SK-N-SH (cell line): Measurements from ENCODE around the gene POLDIP3. TPM values are rescaled to one million over a fixed set of nuclear protein-coding genes. Genes with fewer than 3 reads are reported as not detected.

Source experiments
- CTCF ChIA-PET: fragments of 300-600, 350-600 bp; formaldehyde crosslinking; extraction: SDS; loops from one replicate; lab custom pipeline; 2021; lab: Yijun Ruan, JAX
- POLR2A ChIA-PET: fragments of 350-600 bp; sonication (Branson Sonifier 250); formaldehyde crosslinking; extraction: SDS; loops from one replicate; lab custom pipeline; 2020; ENCODE audit warnings: antibody characterized with exemption, inconsistent platforms; lab: Yijun Ruan, JAX
- DNase-seq: peaks from one replicate; pipeline ENCODE4 v3.0.0; 2012
- H2AFZ ChIP-seq: fragments of 200-600 bp; sonication (generic); 2 replicates; pipeline ENCODE4 v1.8.1; 2016; ENCODE audit warnings: antibody characterized with exemption, mild to moderate bottlenecking, low read depth
- H3F3A ChIP-seq: fragments of 200-600 bp; sonication (generic); replicated peaks from 2 replicates; pipeline ENCODE3; 2016; ENCODE audit warnings: antibody characterized with exemption, mild to moderate bottlenecking; ENCODE audit not compliant: insufficient read depth
- H3K27ac ChIP-seq, 2 experiments: fragments of 200-500 bp in 1 of 2; fragments of 200-600 bp in 1 of 2; sonication (Bioruptor generic) in 1 of 2; sonication (generic), shearing (Covaris generic) in 1 of 2; 2 replicates each; pipeline versions ENCODE4 v1.5.1 to v1.6.1; 2014 to 2016; ENCODE audit warnings: low read depth in 2 of 2, inconsistent platforms in 1 of 2, low read length in 1 of 2, mild to moderate bottlenecking in 1 of 2, mixed read lengths in 1 of 2
- H3K27me3 ChIP-seq: fragments of 200-600 bp; sonication (generic), shearing (Covaris generic); 2 replicates; pipeline ENCODE4 v1.6.1; 2016; ENCODE audit warnings: mixed run types; ENCODE audit not compliant: insufficient read depth
- H3K36me3 ChIP-seq, 2 experiments: fragments of 200-500 bp in 1 of 2; fragments of 200-600 bp in 1 of 2; sonication (Bioruptor generic) in 1 of 2; sonication (generic) in 1 of 2; replicated peaks in 1 of 2; 2 replicates each; pipeline versions ENCODE3 to v1.5.1; 2014 to 2016; ENCODE audit warnings: low read length in 1 of 2, mild to moderate bottlenecking in 1 of 2; ENCODE audit not compliant: insufficient read depth in 2 of 2, control insufficient read depth in 1 of 2
- H3K4me1 ChIP-seq, 2 experiments: fragments of 200-500 bp in 1 of 2; fragments of 200-600 bp in 1 of 2; sonication (Bioruptor generic) in 1 of 2; sonication (generic), shearing (Covaris generic) in 1 of 2; 2 replicates each; pipeline versions ENCODE4 v1.5.1 to v1.6.1; 2014 to 2016; ENCODE audit warnings: low read depth in 1 of 2, low read length in 1 of 2, mixed run types in 1 of 2; ENCODE audit not compliant: insufficient read depth in 2 of 2, control insufficient read depth in 1 of 2
- H3K4me2 ChIP-seq: fragments of 200-600 bp; sonication (generic), shearing (Covaris generic); 2 replicates; pipeline ENCODE4 v1.6.1; 2017; ENCODE audit warnings: mixed run types
- H3K4me3 ChIP-seq, 2 experiments: fragments of 200-500 bp in 1 of 2; fragments of 200-600 bp in 1 of 2; sonication (Bioruptor generic) in 1 of 2; sonication (generic), shearing (Covaris generic) in 1 of 2; 2 replicates each; pipeline versions ENCODE4 v1.5.1 to v1.8.1; 2014 to 2016; ENCODE audit warnings: low read depth in 2 of 2, inconsistent platforms in 1 of 2, low read length in 1 of 2, mild to moderate bottlenecking in 1 of 2, mixed read lengths in 1 of 2, moderate library complexity in 1 of 2
- H3K79me2 ChIP-seq: fragments of 200-600 bp; sonication (generic); 2 replicates; pipeline ENCODE4 v1.8.1; 2017; ENCODE audit warnings: mild to moderate bottlenecking; ENCODE audit not compliant: insufficient read depth
- H3K9ac ChIP-seq: fragments of 200-600 bp; sonication (generic); 2 replicates; pipeline ENCODE4 v1.6.1; 2017; ENCODE audit warnings: mixed run types
- H3K9me2 ChIP-seq: fragments of 200-600 bp; sonication (generic); 2 replicates; pipeline ENCODE4 v1.6.1; 2017; ENCODE audit warnings: mixed run types
- H3K9me3 ChIP-seq: fragments of 200-600 bp; sonication (generic); 2 replicates; pipeline ENCODE4 v1.6.1; 2017; ENCODE audit warnings: mixed run types, mild to moderate bottlenecking, moderate library complexity
- H4K20me1 ChIP-seq: fragments of 200-600 bp; sonication (generic); 2 replicates; pipeline ENCODE4 v1.6.1; 2017; ENCODE audit warnings: mild to moderate bottlenecking, mixed run types; ENCODE audit not compliant: insufficient read depth
- CHD2 ChIP-seq: fragments of 150-350 bp; IDR thresholded peaks from 2 replicates; pipeline ENCODE4 v1.6.1; 2018; ENCODE audit warnings: low read length; ENCODE audit not compliant: partially characterized antibody
- FOXJ3 ChIP-seq: sonication (generic); formaldehyde crosslinking; IDR thresholded peaks from 2 replicates; pipeline ENCODE4 v1.5.1; 2020; ENCODE audit warnings: mild to moderate bottlenecking, missing genetic modification reagents
- FOXM1 ChIP-seq: IDR thresholded peaks from 2 replicates; pipeline ENCODE4 v1.4.0; 2012; ENCODE audit warnings: low read depth, mild to moderate bottlenecking
- GABPA ChIP-seq: IDR thresholded peaks from 2 replicates; pipeline ENCODE4 v1.4.0; 2012; ENCODE audit warnings: low read depth, mild to moderate bottlenecking
- JUND ChIP-seq: IDR thresholded peaks from 2 replicates; pipeline ENCODE4 v1.4.0; 2012
- MEF2A ChIP-seq: IDR thresholded peaks from 2 replicates; pipeline ENCODE4 v1.4.0; 2012; ENCODE audit warnings: low read depth, borderline replicate concordance
- NFIC ChIP-seq: IDR thresholded peaks from 2 replicates; pipeline ENCODE4 v1.4.0; 2012; ENCODE audit warnings: borderline replicate concordance
- NRF1 ChIP-seq: IDR thresholded peaks from 2 replicates; pipeline ENCODE4 v1.6.1; 2012; ENCODE audit warnings: low read depth, mild to moderate bottlenecking, low read length
- POLR2AphosphoS5 ChIP-seq: IDR thresholded peaks from 2 replicates; pipeline ENCODE4 v1.6.1; 2012; ENCODE audit warnings: low read depth, low read length
- RXRA ChIP-seq: IDR thresholded peaks from 2 replicates; pipeline ENCODE4 v1.4.0; 2012; ENCODE audit warnings: low read depth, mild to moderate bottlenecking, borderline replicate concordance
- SIN3A ChIP-seq: IDR thresholded peaks from 2 replicates; pipeline ENCODE4 v1.6.1; 2012; ENCODE audit warnings: low read depth, mild to moderate bottlenecking, low read length, moderate library complexity, borderline replicate concordance
- SMC3 ChIP-seq: IDR thresholded peaks from 2 replicates; pipeline ENCODE4 v1.6.1; 2012; ENCODE audit warnings: low read depth, low read length, improper control_type of control experiment
- WGBS: methylation state at CpG from one replicate; pipeline ENCODE4 v1.1.6; 2017; ENCODE audit warnings: low lambda C conversion rate; 5-methylcytosine and 5-hydroxymethylcytosine counted together
- polyA plus RNA-seq, 3 experiments: library from polyadenylated mRNA; depleted of rRNA; stranded (reverse); fragments of >200 nt; gene quantifications; 2 replicates each; pipeline ENCODE4 v1.2.3, GENCODE V29; 2012
- TF ChIP-seq, protein P1 (sequence below): fragments of 200-600 bp; sonication (generic); IDR thresholded peaks from 2 replicates; pipeline ENCODE4 v1.6.1; 2017; ENCODE audit warnings: antibody characterized with exemption, mild to moderate bottlenecking, moderate library complexity
- TF ChIP-seq, protein P2 (sequence below): IDR thresholded peaks from 2 replicates; pipeline ENCODE4; 2012
- TF ChIP-seq, protein P3 (sequence below): IDR thresholded peaks from 2 replicates; pipeline ENCODE4 v1.4.0; 2012; ENCODE audit warnings: low read depth, borderline replicate concordance
- TF ChIP-seq, protein P4 (sequence below): IDR thresholded peaks from 2 replicates; pipeline ENCODE4 v1.6.1; 2012; ENCODE audit warnings: mild to moderate bottlenecking, low read depth, low read length, moderate library complexity
- TF ChIP-seq, protein P5 (sequence below): IDR thresholded peaks from 2 replicates; pipeline ENCODE4 v1.4.0; 2012; ENCODE audit warnings: low read depth, borderline replicate concordance

POLDIP3 gene
- polyA plus RNA-seq, 1 of the 3 experiments (the other 2 are of a cell fraction): 18.8 TPM

DNA sequence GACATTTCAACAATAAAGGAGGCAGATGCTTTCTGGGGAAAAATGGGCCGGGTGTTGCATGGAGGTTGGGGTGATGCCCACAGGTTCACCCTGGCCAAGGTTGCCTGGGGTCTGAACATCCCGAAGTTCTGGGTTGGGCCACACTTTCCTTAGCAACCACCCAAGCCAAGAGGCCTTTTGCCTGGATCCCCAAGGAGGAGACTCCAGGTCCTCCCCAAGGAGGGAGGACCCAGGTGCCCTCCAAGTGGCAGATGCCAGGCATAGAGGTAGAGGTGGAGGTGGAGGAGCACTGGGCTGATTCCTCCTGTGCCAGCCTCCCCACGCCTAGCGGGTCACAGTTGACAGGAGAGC is 33.3 kb upstream of the POLDIP3 start:
- peaks cover 0 to 6% of the 10 kb centered on the region in 2 experiments; a peak in 1 of 4 replicates for H3K4me1 ChIP-seq
- TF ChIP-seq FOXM1 (no peak), POLR2AphosphoS5 (no peak), GABPA (no peak), CHD2 (no peak), FOXJ3 (CRISPR knock-in tag) (no peak), NRF1 (no peak), MEF2A (no peak), NFIC (no peak), SMC3 (no peak), RXRA (no peak), SIN3A (no peak), JUND (no peak)
- TF ChIP-seq, protein P1, sequence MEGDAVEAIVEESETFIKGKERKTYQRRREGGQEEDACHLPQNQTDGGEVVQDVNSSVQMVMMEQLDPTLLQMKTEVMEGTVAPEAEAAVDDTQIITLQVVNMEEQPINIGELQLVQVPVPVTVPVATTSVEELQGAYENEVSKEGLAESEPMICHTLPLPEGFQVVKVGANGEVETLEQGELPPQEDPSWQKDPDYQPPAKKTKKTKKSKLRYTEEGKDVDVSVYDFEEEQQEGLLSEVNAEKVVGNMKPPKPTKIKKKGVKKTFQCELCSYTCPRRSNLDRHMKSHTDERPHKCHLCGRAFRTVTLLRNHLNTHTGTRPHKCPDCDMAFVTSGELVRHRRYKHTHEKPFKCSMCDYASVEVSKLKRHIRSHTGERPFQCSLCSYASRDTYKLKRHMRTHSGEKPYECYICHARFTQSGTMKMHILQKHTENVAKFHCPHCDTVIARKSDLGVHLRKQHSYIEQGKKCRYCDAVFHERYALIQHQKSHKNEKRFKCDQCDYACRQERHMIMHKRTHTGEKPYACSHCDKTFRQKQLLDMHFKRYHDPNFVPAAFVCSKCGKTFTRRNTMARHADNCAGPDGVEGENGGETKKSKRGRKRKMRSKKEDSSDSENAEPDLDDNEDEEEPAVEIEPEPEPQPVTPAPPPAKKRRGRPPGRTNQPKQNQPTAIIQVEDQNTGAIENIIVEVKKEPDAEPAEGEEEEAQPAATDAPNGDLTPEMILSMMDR: no peak
- TF ChIP-seq, protein P2, sequence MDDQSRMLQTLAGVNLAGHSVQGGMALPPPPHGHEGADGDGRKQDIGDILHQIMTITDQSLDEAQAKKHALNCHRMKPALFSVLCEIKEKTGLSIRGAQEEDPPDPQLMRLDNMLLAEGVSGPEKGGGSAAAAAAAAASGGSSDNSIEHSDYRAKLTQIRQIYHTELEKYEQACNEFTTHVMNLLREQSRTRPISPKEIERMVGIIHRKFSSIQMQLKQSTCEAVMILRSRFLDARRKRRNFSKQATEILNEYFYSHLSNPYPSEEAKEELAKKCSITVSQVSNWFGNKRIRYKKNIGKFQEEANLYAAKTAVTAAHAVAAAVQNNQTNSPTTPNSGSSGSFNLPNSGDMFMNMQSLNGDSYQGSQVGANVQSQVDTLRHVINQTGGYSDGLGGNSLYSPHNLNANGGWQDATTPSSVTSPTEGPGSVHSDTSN: no peak
- TF ChIP-seq, protein P3, sequence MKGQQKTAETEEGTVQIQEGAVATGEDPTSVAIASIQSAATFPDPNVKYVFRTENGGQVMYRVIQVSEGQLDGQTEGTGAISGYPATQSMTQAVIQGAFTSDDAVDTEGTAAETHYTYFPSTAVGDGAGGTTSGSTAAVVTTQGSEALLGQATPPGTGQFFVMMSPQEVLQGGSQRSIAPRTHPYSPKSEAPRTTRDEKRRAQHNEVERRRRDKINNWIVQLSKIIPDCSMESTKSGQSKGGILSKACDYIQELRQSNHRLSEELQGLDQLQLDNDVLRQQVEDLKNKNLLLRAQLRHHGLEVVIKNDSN: no peak
- TF ChIP-seq, protein P4, sequence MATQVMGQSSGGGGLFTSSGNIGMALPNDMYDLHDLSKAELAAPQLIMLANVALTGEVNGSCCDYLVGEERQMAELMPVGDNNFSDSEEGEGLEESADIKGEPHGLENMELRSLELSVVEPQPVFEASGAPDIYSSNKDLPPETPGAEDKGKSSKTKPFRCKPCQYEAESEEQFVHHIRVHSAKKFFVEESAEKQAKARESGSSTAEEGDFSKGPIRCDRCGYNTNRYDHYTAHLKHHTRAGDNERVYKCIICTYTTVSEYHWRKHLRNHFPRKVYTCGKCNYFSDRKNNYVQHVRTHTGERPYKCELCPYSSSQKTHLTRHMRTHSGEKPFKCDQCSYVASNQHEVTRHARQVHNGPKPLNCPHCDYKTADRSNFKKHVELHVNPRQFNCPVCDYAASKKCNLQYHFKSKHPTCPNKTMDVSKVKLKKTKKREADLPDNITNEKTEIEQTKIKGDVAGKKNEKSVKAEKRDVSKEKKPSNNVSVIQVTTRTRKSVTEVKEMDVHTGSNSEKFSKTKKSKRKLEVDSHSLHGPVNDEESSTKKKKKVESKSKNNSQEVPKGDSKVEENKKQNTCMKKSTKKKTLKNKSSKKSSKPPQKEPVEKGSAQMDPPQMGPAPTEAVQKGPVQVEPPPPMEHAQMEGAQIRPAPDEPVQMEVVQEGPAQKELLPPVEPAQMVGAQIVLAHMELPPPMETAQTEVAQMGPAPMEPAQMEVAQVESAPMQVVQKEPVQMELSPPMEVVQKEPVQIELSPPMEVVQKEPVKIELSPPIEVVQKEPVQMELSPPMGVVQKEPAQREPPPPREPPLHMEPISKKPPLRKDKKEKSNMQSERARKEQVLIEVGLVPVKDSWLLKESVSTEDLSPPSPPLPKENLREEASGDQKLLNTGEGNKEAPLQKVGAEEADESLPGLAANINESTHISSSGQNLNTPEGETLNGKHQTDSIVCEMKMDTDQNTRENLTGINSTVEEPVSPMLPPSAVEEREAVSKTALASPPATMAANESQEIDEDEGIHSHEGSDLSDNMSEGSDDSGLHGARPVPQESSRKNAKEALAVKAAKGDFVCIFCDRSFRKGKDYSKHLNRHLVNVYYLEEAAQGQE: no peak
- TF ChIP-seq, protein P5, sequence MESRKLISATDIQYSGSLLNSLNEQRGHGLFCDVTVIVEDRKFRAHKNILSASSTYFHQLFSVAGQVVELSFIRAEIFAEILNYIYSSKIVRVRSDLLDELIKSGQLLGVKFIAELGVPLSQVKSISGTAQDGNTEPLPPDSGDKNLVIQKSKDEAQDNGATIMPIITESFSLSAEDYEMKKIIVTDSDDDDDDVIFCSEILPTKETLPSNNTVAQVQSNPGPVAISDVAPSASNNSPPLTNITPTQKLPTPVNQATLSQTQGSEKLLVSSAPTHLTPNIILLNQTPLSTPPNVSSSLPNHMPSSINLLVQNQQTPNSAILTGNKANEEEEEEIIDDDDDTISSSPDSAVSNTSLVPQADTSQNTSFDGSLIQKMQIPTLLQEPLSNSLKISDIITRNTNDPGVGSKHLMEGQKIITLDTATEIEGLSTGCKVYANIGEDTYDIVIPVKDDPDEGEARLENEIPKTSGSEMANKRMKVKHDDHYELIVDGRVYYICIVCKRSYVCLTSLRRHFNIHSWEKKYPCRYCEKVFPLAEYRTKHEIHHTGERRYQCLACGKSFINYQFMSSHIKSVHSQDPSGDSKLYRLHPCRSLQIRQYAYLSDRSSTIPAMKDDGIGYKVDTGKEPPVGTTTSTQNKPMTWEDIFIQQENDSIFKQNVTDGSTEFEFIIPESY: no peak
- TF ChIP-seq, all 33 proteins: peak for 0
- POLR2A ChIA-PET: interaction anchor here (1.1 kb wide), 1 partner anchor 33 kb away, joined by 5 read pairs; the partner anchor contains the start of gene POLDIP3
- Histone ChIP-seq H3K36me3 (no peaks in the 10 kb centered on the region), H3K9ac (peak overlapping the region; percentile 87), H3K79me2 (peaks cover 60% of the 10 kb centered on the region), H2AFZ (no peak overlapping the region), H3F3A (no peaks in the 10 kb centered on the region), H3K4me2 (peak overlapping the region; percentile 82), H4K20me1 (peaks cover 6% of the 10 kb centered on the region; the same call in 1 of the 2 replicates), H3K9me2 (no peaks in the 10 kb centered on the region), H3K4me3 (peak overlapping the region; percentile 72 to 77), H3K27me3 (no peaks in the 10 kb centered on the region), H3K27ac (no peak overlapping the region), H3K9me3 (no peaks in the 10 kb centered on the region)
- no peak for DNase-seq
- CTCF ChIA-PET: no interaction called here
- 100% methylated on average over 1 of the region's 4 CpGs for WGBS
